OCI-LY7 (cell line): ENCODE results near the gene CCNL1. TPM values are rescaled to one million over a fixed set of nuclear protein-coding genes. Genes with fewer than 3 reads are reported as not detected.

Experiments
- BruUV-seq: library from RNA; stranded (reverse); fragments of 400-500 nt; replicated peaks from 2 replicates; lab custom pipeline; 2021; lab: Mats Ljungman, UMichigan
- CTCF ChIA-PET: fragments of 300-600 bp; sonication (Branson Sonifier 250); formaldehyde crosslinking; loops from one replicate; lab custom pipeline; 2022; ENCODE audit warnings: antibody characterized with exemption; ENCODE audit not compliant: unreplicated experiment; lab: Charles Lee
- POLR2A ChIA-PET: fragments of 300-600 bp; sonication (Branson Sonifier 250); formaldehyde crosslinking; loops from one replicate; lab custom pipeline; 2022; ENCODE audit warnings: antibody characterized with exemption; lab: Charles Lee
- DNase-seq: peaks from one replicate; pipeline ENCODE4 v3.0.0-alpha.2; 2015; ENCODE audit warnings: low spot score
- H2AFZ ChIP-seq: fragments of 200-600 bp; sonication (generic), shearing (Covaris generic); 2 replicates; pipeline ENCODE4 v1.6.1; 2014; ENCODE audit warnings: mild to moderate bottlenecking, antibody characterized with exemption, low read length, moderate library complexity
- H3K27ac ChIP-seq: fragments of 200-600 bp; sonication (generic); 2 replicates; pipeline ENCODE4 v1.5.1; 2014; ENCODE audit warnings: mixed run types, low read depth, mild to moderate bottlenecking, moderate library complexity, low read length, inconsistent platforms; ENCODE audit not compliant: poor library complexity, severe bottlenecking
- H3K36me3 ChIP-seq: fragments of 200-600 bp; sonication (generic); 2 replicates; pipeline ENCODE4 v1.6.1; 2014; ENCODE audit warnings: mild to moderate bottlenecking, antibody characterized with exemption, low read length, moderate library complexity, mixed read lengths; ENCODE audit not compliant: insufficient read depth
- H3K4me1 ChIP-seq: fragments of 200-600 bp; sonication (generic); 2 replicates; pipeline ENCODE4 v1.5.1; 2014; ENCODE audit warnings: mild to moderate bottlenecking, low read length; ENCODE audit not compliant: insufficient read depth, poor library complexity, severe bottlenecking
- H3K4me2 ChIP-seq: fragments of 200-600 bp; sonication (generic); 2 replicates; pipeline ENCODE4 v1.6.1; 2014; ENCODE audit warnings: mild to moderate bottlenecking, low read length
- H3K4me3 ChIP-seq: fragments of 200-600 bp; sonication (generic); 2 replicates; pipeline ENCODE4 v1.5.1; 2014; ENCODE audit warnings: mild to moderate bottlenecking, low read depth, low read length; ENCODE audit not compliant: poor library complexity, severe bottlenecking
- H3K79me2 ChIP-seq: fragments of 200-600 bp; sonication (generic); 2 replicates; pipeline ENCODE4 v1.6.1; 2016; ENCODE audit warnings: low read depth, mild to moderate bottlenecking, low read length, moderate library complexity, mixed read lengths; ENCODE audit not compliant: insufficient read depth
- H3K9me2 ChIP-seq: fragments of 200-600 bp; sonication (generic); 2 replicates; pipeline ENCODE4 v1.6.1; 2016; ENCODE audit warnings: mild to moderate bottlenecking, low read length, mixed read lengths; ENCODE audit not compliant: insufficient read depth
- H3K9me3 ChIP-seq: fragments of 200-600 bp; sonication (generic); 2 replicates; pipeline ENCODE4 v1.6.1; 2014; ENCODE audit warnings: mild to moderate bottlenecking, mixed run types, low read length, mixed read lengths
- H4K20me1 ChIP-seq: fragments of 200-600 bp; sonication (generic); 2 replicates; pipeline ENCODE4 v1.6.1; 2014; ENCODE audit warnings: mild to moderate bottlenecking, antibody characterized with exemption, low read length, moderate library complexity, mixed read lengths; ENCODE audit not compliant: insufficient read depth
- CTCF ChIP-seq: fragments of 200-600 bp; sonication (generic); conservative IDR thresholded peaks from 2 replicates; pipeline ENCODE4 v1.5.1; 2014; ENCODE audit warnings: mild to moderate bottlenecking, antibody characterized with exemption, low read length, moderate library complexity, mixed read lengths
- EZH2phosphoT487 ChIP-seq: fragments of 200-600 bp; sonication (generic); IDR thresholded peaks from 2 replicates; pipeline ENCODE4 v1.6.1; 2018; ENCODE audit warnings: low read depth, borderline replicate concordance, mild to moderate bottlenecking, mixed run types, antibody characterized with exemption, low read length, moderate library complexity, mixed read lengths
- intact Hi-C: fragments of 100-400 bp; cut with micrococcal nuclease; formaldehyde crosslinking; loops from one replicate; pipeline ENCODE4 v1.10.0; 2022; ENCODE audit not compliant: unreplicated experiment
- total RNA-seq, 2 experiments: library from RNA; depleted of rRNA in 1 of 2; stranded (reverse); fragments of >200 nt in 1 of 2; shearing (Covaris generic) in 1 of 2; gene quantifications; 2 replicates each; pipeline ENCODE4 v1.2.3, GENCODE V29; 2014 to 2022

The CCNL1 gene
- total RNA-seq, 2 experiments from 2014 or later: 158 to 280 TPM

GRCh38 chr3:157132341-157132740 lies 27.6 kb downstream of the CCNL1 start:
- Histone ChIP-seq H3K4me1 (peaks cover 21% of the 10 kb centered on the region), H2AFZ (no peak overlapping the region), H3K9me3 (no peaks in the 10 kb centered on the region), H3K9me2 (no peaks in the 10 kb centered on the region), H3K4me3 (no peak overlapping the region), H4K20me1 (no peaks in the 10 kb centered on the region), H3K79me2 (no peaks in the 10 kb centered on the region), H3K27ac (no peak overlapping the region), H3K36me3 (no peaks in the 10 kb centered on the region), H3K4me2 (no peak overlapping the region)
- CTCF ChIA-PET: interaction anchor here (0.6 kb wide), 1 partner anchor 1211 kb away, joined by 3 read pairs; no protein-coding TSS in a partner anchor
- no TSS peak for BruUV-seq
- intact Hi-C loops: no loop called here
- TF ChIP-seq CTCF (no peak), EZH2phosphoT487 (no peak)
- POLR2A ChIA-PET: interaction anchor here (1.3 kb wide), 1 partner anchor 43 kb away, joined by 10 read pairs; no protein-coding TSS in a partner anchor
- no peak for DNase-seq

GRCh38 chr3:157131861-157132260 lies 28.1 kb downstream of the CCNL1 start:
- DNase-seq: no peak
- TF ChIP-seq EZH2phosphoT487: no peak
- no peak for TF ChIP-seq CTCF
- peaks cover 21% of the 10 kb centered on the region for H3K4me1 ChIP-seq
- intact Hi-C loops: loop anchor here (2.0 kb wide), 2 partner anchors 43 to 153 kb away; no protein-coding TSS in a partner anchor
- H3K4me2 ChIP-seq: no peak overlapping the region
- ChIA-PET POLR2A (interaction anchor here (1.1 to 1.6 kb wide), 2 partner anchors 23 to 29 kb away, joined by 3 to 4 read pairs; no protein-coding TSS in a partner anchor), CTCF (interaction anchor here (1.1 kb wide), 1 partner anchor 26 kb away, joined by 5 read pairs; no protein-coding TSS in a partner anchor)
- no peak overlapping the region for H3K4me3 ChIP-seq
- H3K9me3 ChIP-seq: no peaks in the 10 kb centered on the region
- no peaks in the 10 kb centered on the region for H3K36me3 ChIP-seq
- H3K79me2 ChIP-seq: no peaks in the 10 kb centered on the region
- H3K27ac ChIP-seq: no peak overlapping the region
- no peak overlapping the region for H2AFZ ChIP-seq
- no TSS peak for BruUV-seq
- no peaks in the 10 kb centered on the region for H3K9me2 ChIP-seq
- no peaks in the 10 kb centered on the region for H4K20me1 ChIP-seq
